Measurements from ENCODE around the gene CCBE1.
"Not testable (repeated sequence)": the region's sequence is repeated elsewhere in the genome, so short reads cannot be mapped to it uniquely, and the experiment has no call there.

The CCBE1 gene

GRCh38 chr18:59715445-59715844 is 18.2 kb upstream of the CCBE1 start:
- no peak for DNase-seq (ENCODE audit: low spot score)

- DNase-seq (ENCODE audit: low spot score), result not testable (repeated sequence)
Measured at GRCh38 chr18:59714096-59714495, 16.9 kb upstream of the CCBE1 start.

- no peak for DNase-seq (ENCODE audit: low spot score)
Measured at GRCh38 chr18:59712311-59712710, 15.1 kb upstream of the CCBE1 start.

GRCh38 chr18:59708988-59709387 is 11.8 kb upstream of the CCBE1 start:
- no peak for DNase-seq (ENCODE audit: low spot score)

DNA sequence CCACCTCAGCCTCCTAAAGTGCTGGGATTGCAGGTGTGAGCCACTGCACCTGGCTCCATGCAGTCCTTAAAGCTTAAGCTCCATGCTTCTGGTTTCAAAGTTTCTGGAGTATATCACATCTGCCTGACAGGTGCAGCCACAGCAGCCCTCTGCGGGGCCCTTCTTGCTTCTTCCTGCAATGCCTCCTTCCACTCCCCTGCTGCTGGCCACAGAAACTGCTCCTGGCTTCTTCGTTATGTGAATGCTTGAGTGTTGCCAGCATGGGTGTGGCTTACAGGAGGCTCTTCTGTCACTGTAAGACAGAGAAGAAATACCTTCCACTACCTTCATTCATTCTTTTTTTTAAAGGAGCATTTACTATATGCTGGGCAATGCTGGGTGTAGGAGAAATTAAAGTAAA is 10.1 kb upstream of the CCBE1 start:
- no peak for DNase-seq (ENCODE audit: low spot score)

GRCh38 chr18:59706499-59706898 is 9.3 kb upstream of the CCBE1 start:
- DNase-seq (ENCODE audit: low spot score), result no peak

DNA sequence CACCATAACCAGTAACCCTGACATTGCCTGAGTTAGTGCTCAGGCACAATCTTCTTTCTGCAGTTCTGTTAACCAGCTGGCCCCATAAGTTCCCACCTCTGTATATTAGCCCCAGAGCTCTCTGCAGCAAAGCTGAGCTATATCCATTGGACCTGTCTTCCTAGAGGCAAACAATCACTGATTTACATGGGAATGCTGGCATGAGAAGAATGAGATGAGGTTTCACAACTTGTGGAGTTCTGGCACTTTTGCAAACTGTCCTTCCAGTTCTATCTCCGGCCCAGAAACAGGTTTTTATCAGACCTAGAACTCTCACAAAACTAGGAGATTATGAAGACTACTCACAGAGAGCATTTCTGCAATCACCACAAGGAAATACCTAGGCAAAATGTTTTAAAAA is 7.9 kb upstream of the CCBE1 start:
- no peak for DNase-seq (ENCODE audit: low spot score)

DNA sequence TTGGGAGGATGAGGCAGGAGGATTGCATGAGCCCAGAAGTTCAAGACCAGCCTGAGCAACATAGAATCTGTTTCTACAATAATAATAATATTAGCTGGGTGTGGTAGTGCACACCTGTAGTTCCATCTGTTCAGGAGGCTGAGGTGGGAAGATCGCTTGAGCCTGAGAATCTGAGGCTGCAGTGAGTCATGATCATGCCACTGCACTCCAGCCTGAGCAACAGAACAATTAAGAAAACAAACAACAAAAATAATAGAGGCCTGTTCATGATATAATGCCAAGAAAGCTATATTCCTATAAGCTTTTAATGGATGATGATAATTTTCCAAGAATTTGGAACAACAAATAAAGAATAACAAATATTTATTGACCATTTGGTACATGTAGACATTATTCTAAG is 6.9 kb upstream of the CCBE1 start:
- no peak for DNase-seq (ENCODE audit: low spot score)

DNA sequence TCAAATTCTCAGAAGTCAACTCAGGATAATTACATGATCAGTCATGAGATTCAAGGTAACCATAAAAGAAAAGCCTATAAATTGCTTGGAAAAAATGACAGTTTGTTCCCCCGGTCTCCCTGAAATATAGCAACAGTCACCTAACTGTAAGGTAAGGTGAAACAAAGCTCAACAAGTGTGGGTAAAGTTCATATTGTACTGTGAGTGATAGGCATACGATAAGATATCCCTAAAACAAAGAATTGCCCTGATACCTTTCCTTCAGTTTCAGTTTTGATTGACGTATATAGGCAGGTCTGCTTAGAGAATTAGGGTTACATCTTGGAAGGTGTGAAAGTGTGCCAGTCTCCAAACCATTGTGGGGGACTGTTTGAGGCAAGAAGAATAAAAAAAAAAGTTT is 4.0 kb upstream of the CCBE1 start:
- DNase-seq (ENCODE audit: low spot score), result no peak

DNA sequence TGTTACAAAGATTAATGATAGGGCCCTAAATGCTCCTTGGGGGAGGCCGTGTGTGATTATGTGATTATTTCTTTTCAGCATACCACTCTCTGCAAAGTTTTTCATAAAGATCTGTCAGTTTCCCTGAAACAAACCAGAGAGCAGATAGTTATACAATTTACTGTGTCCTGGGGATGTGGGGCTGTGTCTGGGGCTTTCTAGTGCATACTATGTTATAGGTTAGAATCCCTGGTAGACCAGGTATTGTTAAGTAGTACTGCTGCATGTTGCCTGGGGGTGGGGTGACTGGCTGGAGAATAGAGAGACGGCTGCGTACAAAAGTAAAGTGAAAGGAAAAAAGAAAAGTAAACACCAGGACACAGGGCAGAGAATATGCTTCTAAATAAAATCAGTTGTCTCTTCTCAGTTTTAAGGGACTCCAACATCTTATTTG is 3.3 kb upstream of the CCBE1 start:
- no peak for DNase-seq (ENCODE audit: low spot score)

GRCh38 chr18:59699750-59700534 is 2.7 kb upstream of the CCBE1 start:
- no peak for DNase-seq (ENCODE audit: low spot score)

- no peak for DNase-seq (ENCODE audit: low spot score)
Measured at GRCh38 chr18:59699061-59699460, 1.8 kb upstream of the CCBE1 start.

GRCh38 chr18:59696311-59697235 is 650 bp downstream of the CCBE1 start:
- no peak for DNase-seq (ENCODE audit: low spot score)

GRCh38 chr18:59695551-59695950 is 1.7 kb downstream of the CCBE1 start:
- DNase-seq (ENCODE audit: low spot score), result no peak

GRCh38 chr18:59694824-59695223 is 2.4 kb downstream of the CCBE1 start:
- no peak for DNase-seq (ENCODE audit: low spot score)

GRCh38 chr18:59691996-59692395 is 5.2 kb downstream of the CCBE1 start:
- no peak for DNase-seq (ENCODE audit: low spot score)

DNA sequence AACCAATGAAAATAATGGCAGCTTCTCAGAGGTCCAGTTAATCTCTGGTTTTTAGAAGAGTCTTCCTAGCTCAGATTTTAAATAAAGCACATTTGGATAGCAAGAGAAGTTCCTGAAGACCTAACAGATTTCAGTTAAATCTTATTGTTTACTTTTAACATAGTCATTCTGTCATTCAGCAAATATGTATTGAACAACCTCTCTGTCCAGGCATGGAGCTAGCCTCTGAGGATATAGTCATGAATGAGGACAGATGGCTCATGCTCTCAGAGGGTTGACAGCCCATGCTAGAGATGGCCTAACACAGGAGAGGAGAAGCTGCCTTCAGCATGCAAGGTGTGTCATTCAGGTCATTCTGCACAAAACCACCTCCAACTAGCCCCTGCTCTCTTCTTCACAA is 6.2 kb downstream of the CCBE1 start:
- no peak for DNase-seq (ENCODE audit: low spot score)

- DNase-seq (ENCODE audit: low spot score), result no peak
Measured at GRCh38 chr18:59690186-59690982, 6.8 kb downstream of the CCBE1 start.

GRCh38 chr18:59689756-59690155 is 7.5 kb downstream of the CCBE1 start:
- DNase-seq (ENCODE audit: low spot score), result no peak

GRCh38 chr18:59686260-59686659 is 11.0 kb downstream of the CCBE1 start:
- DNase-seq (ENCODE audit: low spot score), result no peak

- no peak for DNase-seq (ENCODE audit: low spot score)
Measured at GRCh38 chr18:59685501-59685900, 11.7 kb downstream of the CCBE1 start.

DNA sequence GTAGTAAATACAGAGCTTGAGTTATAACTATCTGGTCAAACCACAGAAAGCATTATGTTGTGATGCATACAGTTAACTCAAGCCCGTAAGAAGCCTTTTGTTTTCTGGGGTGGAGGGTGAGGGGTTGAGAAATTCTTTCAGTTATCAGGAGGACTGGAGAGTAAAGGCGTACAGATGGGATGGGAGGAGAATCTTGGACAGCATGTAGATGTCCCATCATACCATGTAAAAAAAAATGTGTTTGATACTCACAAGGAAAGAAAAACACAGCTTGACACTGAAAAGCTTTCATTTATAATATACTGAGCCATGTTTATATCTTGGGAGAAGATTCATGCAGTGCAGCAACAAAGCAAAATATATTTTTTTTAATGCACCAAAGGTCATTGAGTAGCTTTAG is 12.4 kb downstream of the CCBE1 start:
- DNase-seq (ENCODE audit: low spot score), result no peak
